HepG2 (cell line): ENCODE measurements around the gene STX10. TPM values are rescaled to one million over a fixed set of nuclear protein-coding genes. Genes with fewer than 3 reads are reported as not detected.
A peak's percentile ranks its signal among the peaks of the same experiment; 100 is the strongest.

Source experiments
- FOXA1 ChIP-seq, 2 experiments: fragments of 450-650 bp in 1 of 2; sonication (generic) in 1 of 2; formaldehyde crosslinking in 1 of 2; IDR thresholded peaks; 2 replicates each; pipeline versions ENCODE4 v1.4.0 to v1.6.1; 2016 to 2020; ENCODE audit warnings: missing genetic modification reagents in 1 of 2
- HIVEP1 ChIP-seq: sonication (generic); formaldehyde crosslinking; IDR thresholded peaks from 2 replicates; pipeline ENCODE4 v1.4.0; 2020; ENCODE audit warnings: mild to moderate bottlenecking, missing genetic modification reagents
- KIAA2018 ChIP-seq: sonication (generic); formaldehyde crosslinking; IDR thresholded peaks from 2 replicates; pipeline ENCODE4 v1.5.0; 2020; ENCODE audit warnings: mild to moderate bottlenecking, missing genetic modification reagents, borderline replicate concordance
- MED13 ChIP-seq: sonication (generic); formaldehyde crosslinking; IDR thresholded peaks from 2 replicates; pipeline ENCODE4 v1.5.0; 2020; ENCODE audit warnings: missing genetic modification reagents
- PAXIP1 ChIP-seq: sonication (generic); formaldehyde crosslinking; conservative IDR thresholded peaks from 2 replicates; pipeline ENCODE4 v1.4.0; 2020; ENCODE audit warnings: mild to moderate bottlenecking, missing genetic modification reagents, moderate library complexity
- SNAPC5 ChIP-seq: sonication (generic); formaldehyde crosslinking; IDR thresholded peaks from 2 replicates; pipeline ENCODE4 v1.8.1; 2023; ENCODE audit warnings: mild to moderate bottlenecking, missing genetic modification reagents, borderline replicate concordance
- TFE3 ChIP-seq: IDR thresholded peaks from 2 replicates; pipeline ENCODE4 v1.6.1; 2016
- TRAFD1 ChIP-seq: sonication (generic); formaldehyde crosslinking; IDR thresholded peaks from 2 replicates; pipeline ENCODE4 v1.5.1; 2020; ENCODE audit warnings: missing genetic modification reagents, mild to moderate bottlenecking, borderline replicate concordance
- ZBTB2 ChIP-seq: sonication (generic); formaldehyde crosslinking; IDR thresholded peaks from 2 replicates; pipeline ENCODE4 v1.8.0; 2022; ENCODE audit warnings: low read depth, missing genetic modification reagents
- polyA plus RNA-seq, 8 experiments: library from polyadenylated mRNA; depleted of rRNA in 3 of 8; stranded (reverse) in 7 of 8; unstranded in 1 of 8; fragments of >200 nt; fragmentation: Illumina TruSeq in 4 of 8; extraction: Trizol in 4 of 8; gene quantifications; 2 replicates each; pipeline versions ENCODE4 v1.2.1 to v1.2.3, GENCODE V29; 2011 to 2016; ENCODE audit warnings: low read depth in 4 of 8, missing spikeins in 1 of 8, mixed read lengths in 1 of 8; ENCODE audit not compliant: insufficient read depth in 1 of 8
- total RNA-seq, 5 experiments: library from RNA; depleted of rRNA; stranded (reverse); fragments of >200 nt; fragmentation: Illumina TruSeq; extraction: Trizol; gene quantifications; 2 replicates each; pipeline ENCODE4 v1.2.3, GENCODE V29; 2016; ENCODE audit warnings: low read depth in 1 of 5

Gene STX10
- total and polyA plus RNA-seq, 2 of the 13 experiments (the other 11 are each of a cell fraction or from before 2014, with no cell fraction given), result 47.9 to 66.4 TPM

GRCh38 chr19:13102666-13103580, 47.3 kb downstream of the STX10 start, which contains the start of gene LYL1 (continued):
- TF ChIP-seq PAXIP1 (CRISPR knock-in tag) (no peak; the same call in none of the 2 replicates), TRAFD1 (CRISPR knock-in tag) (no peak), MED13 (CRISPR knock-in tag) (no peak), HIVEP1 (CRISPR knock-in tag) (no peak), ZBTB2 (CRISPR knock-in tag) (0 out of 2 replicates have a peak, but pooled peaks have one; percentile 46), SNAPC5 (no peak), TFE3 (CRISPR knock-in tag) (no peak), KIAA2018 (CRISPR knock-in tag) (no peak), FOXA1 (IDR thresholded peaks at IDR 0.05) (no peak), FOXA1 (CRISPR knock-in tag; IDR thresholded peaks at IDR 0.05) (no peak)
